Skin of body (tissue), 2 donors: ENCODE results near the gene COMP. TPM values are rescaled to one million over a fixed set of nuclear protein-coding genes. Genes with fewer than 3 reads are reported as not detected.

ENCODE experiments used
- DNase-seq: peaks from one replicate; lab custom pipeline; 2025; lab: John Stamatoyannopoulos, UW
- total RNA-seq: library from RNA; depleted of rRNA; stranded (reverse); fragments of >200 nt; gene quantifications from one replicate; pipeline ENCODE4 v1.2.3, GENCODE V29; 2014

Gene COMP
- total RNA-seq, 1 donor from 2014 or later = 10.9 TPM

GRCh38 chr19:18770663-18771327, 20.3 kb downstream of the COMP start:
- DNase-seq = no peak

- DNase-seq = no peak
Measured at GRCh38 chr19:18769989-18770528, 21.0 kb downstream of the COMP start.

- no peak for DNase-seq
Measured at GRCh38 chr19:18768997-18769891, 21.9 kb downstream of the COMP start.

- DNase-seq = no peak
Measured at GRCh38 chr19:18768046-18768771, 22.9 kb downstream of the COMP start.

GRCh38 chr19:18765224-18765623, 25.9 kb downstream of the COMP start:
- no peak for DNase-seq

- no peak for DNase-seq
Measured at GRCh38 chr19:18764591-18765051, 26.5 kb downstream of the COMP start.

GRCh38 chr19:18763674-18764590, 27.2 kb downstream of the COMP start:
- DNase-seq = no peak

- DNase-seq = peak; percentile 44
Measured at GRCh38 chr19:18762125-18763023, 28.7 kb downstream of the COMP start.

GRCh38 chr19:18761531-18762110, 29.5 kb downstream of the COMP start:
- no peak for DNase-seq

- no peak for DNase-seq
Measured at GRCh38 chr19:18760440-18761383, 30.4 kb downstream of the COMP start.

- DNase-seq = no peak
Measured at GRCh38 chr19:18759995-18760426, 31.1 kb downstream of the COMP start.

- no peak for DNase-seq
Measured at GRCh38 chr19:18759304-18759994, 31.7 kb downstream of the COMP start.

GRCh38 chr19:18756896-18757295, 34.2 kb downstream of the COMP start:
- DNase-seq = peak; percentile 12

GRCh38 chr19:18754501-18754900, 36.6 kb downstream of the COMP start:
- DNase-seq = no peak

GRCh38 chr19:18751571-18751970, 39.5 kb downstream of the COMP start:
- no peak for DNase-seq

- DNase-seq = no peak
Measured at GRCh38 chr19:18750295-18750970, 40.7 kb downstream of the COMP start.
